Uterus (tissue), 4 donors: Measurements from ENCODE around the gene A1CF. TPM values are rescaled to one million over a fixed set of nuclear protein-coding genes. Genes with fewer than 3 reads are reported as not detected.

Source experiments
- DNase-seq, 2 donors: peaks; one replicate each; pipeline ENCODE4 v3.0.0-alpha.2; 2019 to 2020
- H3K27ac ChIP-seq, 2 donors: fragments of 200-600 bp; sonication (generic); 1 replicate in 1 of 2; 2 replicates in 1 of 2; pipeline ENCODE4 v1.5.1; 2016 to 2018
- H3K27me3 ChIP-seq, 2 donors: fragments of 200-600 bp; sonication (generic); one replicate each; pipeline ENCODE4 v1.5.1; 2018 to 2019; ENCODE audit warnings: control low read depth in 1 of 2
- H3K36me3 ChIP-seq, 2 donors: fragments of 200-600 bp; sonication (generic); one replicate each; pipeline ENCODE4 v1.5.1; 2019; ENCODE audit warnings: control low read depth in 1 of 2
- H3K4me1 ChIP-seq, 2 donors: fragments of 200-600 bp; sonication (generic); one replicate each; pipeline ENCODE4 v1.5.1; 2018 to 2019; ENCODE audit warnings: control low read depth in 1 of 2
- H3K4me3 ChIP-seq, 2 donors: fragments of 200-600 bp; sonication (generic); 1 replicate in 1 of 2; 2 replicates in 1 of 2; pipeline ENCODE4 v1.5.1; 2018 to 2019; ENCODE audit warnings: mild to moderate bottlenecking in 1 of 2
- H3K9me3 ChIP-seq, 2 donors: fragments of 200-600 bp; sonication (generic); one replicate each; pipeline ENCODE4 v1.5.1; 2019; ENCODE audit warnings: control low read depth in 1 of 2
- POLR2A ChIP-seq, 2 donors: fragments of 450-650 bp; IDR thresholded peaks; one replicate each; pipeline ENCODE4 v1.6.1; 2016; ENCODE audit warnings: antibody characterized with exemption in 2 of 2, mild to moderate bottlenecking in 1 of 2, moderate library complexity in 1 of 2
- intact Hi-C: fragments of 100-400 bp; cut with DNase I; formaldehyde crosslinking; loops from one replicate; pipeline ENCODE4 v1.15.1; 2023; ENCODE audit warnings: low total_unique reads
- total RNA-seq, 4 donors: library from RNA; depleted of rRNA in 3 of 4; stranded (reverse); fragments of >200 nt in 3 of 4; gene quantifications; one replicate each; pipeline versions ENCODE4 v1.1.0 to v1.2.4, GENCODE V29; 2014 to 2023
- TF ChIP-seq, protein P1 (sequence below), 4 experiments: fragments of 200-600 bp in 2 of 4; fragments of 450-650 bp in 2 of 4; sonication (generic) in 2 of 4; IDR thresholded peaks; one replicate each; pipeline ENCODE4 v1.5.1; 2016 to 2019; ENCODE audit warnings: antibody characterized with exemption in 4 of 4, mild to moderate bottlenecking in 2 of 4, moderate library complexity in 1 of 4
- donor health status: DM: yes; HTN: yes; CAD: no.

The A1CF gene
- total RNA-seq, 4 donors from 2014 or later = under 0.01 TPM; not detected in 3

DNA sequence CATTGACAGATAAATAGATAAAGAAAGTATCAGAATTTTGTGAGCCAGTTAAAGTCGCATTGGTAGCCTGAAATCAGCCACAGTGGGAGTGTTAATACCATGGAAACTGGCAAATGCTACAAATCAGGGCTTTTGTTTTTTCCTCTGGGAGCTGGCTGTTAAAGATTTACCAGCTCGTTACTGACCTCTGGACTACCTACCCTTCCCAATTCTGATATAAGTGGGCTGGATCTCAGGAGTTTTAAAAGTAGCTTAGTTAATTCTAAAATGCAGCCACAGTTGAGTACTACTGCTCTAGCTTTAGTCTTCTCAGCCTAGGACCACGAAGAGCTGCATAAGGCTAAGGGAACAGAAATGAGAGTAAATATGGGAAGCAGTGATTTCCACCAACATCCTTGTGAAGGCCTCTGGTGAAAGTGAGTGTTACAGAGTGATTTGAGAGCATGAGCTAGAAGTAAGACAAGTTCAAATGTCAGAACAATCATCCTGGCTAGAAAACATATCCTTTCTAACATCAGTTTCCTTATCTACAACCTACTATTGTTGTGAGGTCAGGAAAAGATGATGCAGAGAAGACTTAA is 53.2 kb downstream of the A1CF start:
- Histone ChIP-seq H3K27me3 (no peaks in the 10 kb centered on the region), H3K36me3 (no peaks in the 10 kb centered on the region), H3K9me3 (no peaks in the 10 kb centered on the region), H3K4me1 (no peaks in the 10 kb centered on the region), H3K27ac (no peak overlapping the region), H3K4me3 (no peak overlapping the region)
- no peak for DNase-seq
- TF ChIP-seq, protein P1, sequence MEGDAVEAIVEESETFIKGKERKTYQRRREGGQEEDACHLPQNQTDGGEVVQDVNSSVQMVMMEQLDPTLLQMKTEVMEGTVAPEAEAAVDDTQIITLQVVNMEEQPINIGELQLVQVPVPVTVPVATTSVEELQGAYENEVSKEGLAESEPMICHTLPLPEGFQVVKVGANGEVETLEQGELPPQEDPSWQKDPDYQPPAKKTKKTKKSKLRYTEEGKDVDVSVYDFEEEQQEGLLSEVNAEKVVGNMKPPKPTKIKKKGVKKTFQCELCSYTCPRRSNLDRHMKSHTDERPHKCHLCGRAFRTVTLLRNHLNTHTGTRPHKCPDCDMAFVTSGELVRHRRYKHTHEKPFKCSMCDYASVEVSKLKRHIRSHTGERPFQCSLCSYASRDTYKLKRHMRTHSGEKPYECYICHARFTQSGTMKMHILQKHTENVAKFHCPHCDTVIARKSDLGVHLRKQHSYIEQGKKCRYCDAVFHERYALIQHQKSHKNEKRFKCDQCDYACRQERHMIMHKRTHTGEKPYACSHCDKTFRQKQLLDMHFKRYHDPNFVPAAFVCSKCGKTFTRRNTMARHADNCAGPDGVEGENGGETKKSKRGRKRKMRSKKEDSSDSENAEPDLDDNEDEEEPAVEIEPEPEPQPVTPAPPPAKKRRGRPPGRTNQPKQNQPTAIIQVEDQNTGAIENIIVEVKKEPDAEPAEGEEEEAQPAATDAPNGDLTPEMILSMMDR (IDR thresholded peaks at IDR 0.05) = no peak
- TF ChIP-seq POLR2A (IDR thresholded peaks at IDR 0.05) = no peak
- intact Hi-C loops = no loop called here

- H3K27ac ChIP-seq = no peak overlapping the region
- no peaks in the 10 kb centered on the region for H3K4me1 ChIP-seq
- intact Hi-C loops = no loop called here
- no peak for TF ChIP-seq POLR2A (IDR thresholded peaks at IDR 0.05)
- TF ChIP-seq, protein P1 (IDR thresholded peaks at IDR 0.05) = no peak
- no peaks in the 10 kb centered on the region for H3K9me3 ChIP-seq
- no peak for DNase-seq
- no peak overlapping the region for H3K4me3 ChIP-seq
- no peaks in the 10 kb centered on the region for H3K27me3 ChIP-seq
- no peaks in the 10 kb centered on the region for H3K36me3 ChIP-seq
Observed at GRCh38 chr10:50830066-50830465, 55.4 kb downstream of the A1CF start.

- Histone ChIP-seq H3K27ac (no peak overlapping the region), H3K9me3 (no peaks in the 10 kb centered on the region), H3K27me3 (no peaks in the 10 kb centered on the region), H3K4me1 (no peaks in the 10 kb centered on the region), H3K4me3 (no peak overlapping the region), H3K36me3 (no peaks in the 10 kb centered on the region)
- TF ChIP-seq, protein P1 (IDR thresholded peaks at IDR 0.05) = no peak
- TF ChIP-seq POLR2A (IDR thresholded peaks at IDR 0.05) = no peak
- no peak for DNase-seq
- intact Hi-C loops = no loop called here
Observed at GRCh38 chr10:50824782-50825181, 60.6 kb downstream of the A1CF start.

- no peak for TF ChIP-seq POLR2A (IDR thresholded peaks at IDR 0.05)
- TF ChIP-seq, protein P1 (IDR thresholded peaks at IDR 0.05) = no peak
- Histone ChIP-seq H3K36me3 (no peaks in the 10 kb centered on the region), H3K4me1 (no peaks in the 10 kb centered on the region)
Observed at GRCh38 chr10:50823789-50824188, 61.6 kb downstream of the A1CF start.

DNA sequence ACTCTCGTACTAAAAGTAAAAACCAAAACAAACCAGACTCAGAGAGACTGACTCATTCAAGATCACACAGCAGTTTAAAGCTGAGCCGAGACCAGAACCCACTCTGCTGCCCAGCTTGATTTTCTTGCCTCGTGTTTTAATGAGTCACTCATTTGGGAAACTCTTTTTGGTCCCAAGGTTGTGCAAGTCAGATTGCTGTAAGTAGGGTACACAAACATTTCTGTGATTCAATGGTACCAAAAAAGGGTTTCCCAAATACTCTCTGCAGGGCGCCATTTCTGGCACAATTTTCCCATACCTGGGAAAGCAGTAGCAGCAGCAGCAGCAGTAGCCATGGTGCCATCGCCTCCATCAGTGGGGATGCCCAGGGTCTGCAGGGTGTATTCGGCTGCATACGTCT is 75.8 kb downstream of the A1CF start:
- Histone ChIP-seq H3K27ac (no peak overlapping the region), H3K4me3 (no peak overlapping the region), H3K4me1 (no peaks in the 10 kb centered on the region), H3K27me3 (no peaks in the 10 kb centered on the region), H3K9me3 (no peaks in the 10 kb centered on the region), H3K36me3 (no peaks in the 10 kb centered on the region)
- no peak for DNase-seq
- intact Hi-C loops = no loop called here
- TF ChIP-seq, protein P1 (IDR thresholded peaks at IDR 0.05) = no peak
- no peak for TF ChIP-seq POLR2A (IDR thresholded peaks at IDR 0.05)

More at GRCh38 chr10:50823789-50824188, 61.6 kb downstream of the A1CF start:
- intact Hi-C loops = no loop called here
- Histone ChIP-seq H3K27me3 (no peaks in the 10 kb centered on the region), H3K9me3 (no peaks in the 10 kb centered on the region), H3K4me3 (no peak overlapping the region), H3K27ac (no peak overlapping the region)
- DNase-seq = no peak
